Endothelial cell of umbilical vein (primary cell): Measurements from ENCODE around the gene CCNJL.

Source experiments
- EZH2 ChIP-seq: IDR thresholded peaks from 2 replicates; pipeline ENCODE4 v1.6.1; 2012; ENCODE audit warnings: borderline replicate concordance, low read depth, mild to moderate bottlenecking, moderate library complexity, low read length, inconsistent platforms; ENCODE audit not compliant: severe bottlenecking
- JUN ChIP-seq: IDR thresholded peaks from 2 replicates; pipeline ENCODE4 v1.6.1; 2011; ENCODE audit warnings: borderline replicate concordance, low read depth; ENCODE audit not compliant: insufficient read length, insufficient read depth
- POLR2A ChIP-seq: IDR thresholded peaks from 2 replicates; pipeline ENCODE4 v1.6.1; 2012; ENCODE audit warnings: low read depth, mild to moderate bottlenecking, control low read depth, low read length
- POLR2AphosphoS5 ChIP-seq: IDR thresholded peaks from 2 replicates; pipeline ENCODE4 v1.6.1; 2012; ENCODE audit warnings: low read depth, mild to moderate bottlenecking, control low read depth, low read length, moderate library complexity; ENCODE audit not compliant: insufficient read depth
- TF ChIP-seq, protein P1 (sequence below), 2 donors: IDR thresholded peaks; 1 replicate in 1 of 2; 2 replicates in 1 of 2; pipeline ENCODE4 v1.5.1; 2011; ENCODE audit warnings: low read length in 2 of 2, mild to moderate bottlenecking in 2 of 2, moderate library complexity in 2 of 2, control low read depth in 1 of 2, inconsistent platforms in 1 of 2, low read depth in 1 of 2; ENCODE audit not compliant: insufficient read depth in 1 of 2; ENCODE audit errors: extremely low read depth in 1 of 2
- TF ChIP-seq, protein P2 (sequence below): IDR thresholded peaks from 2 replicates; pipeline ENCODE4 v1.6.1; 2011; ENCODE audit not compliant: insufficient read depth, insufficient read length

DNA sequence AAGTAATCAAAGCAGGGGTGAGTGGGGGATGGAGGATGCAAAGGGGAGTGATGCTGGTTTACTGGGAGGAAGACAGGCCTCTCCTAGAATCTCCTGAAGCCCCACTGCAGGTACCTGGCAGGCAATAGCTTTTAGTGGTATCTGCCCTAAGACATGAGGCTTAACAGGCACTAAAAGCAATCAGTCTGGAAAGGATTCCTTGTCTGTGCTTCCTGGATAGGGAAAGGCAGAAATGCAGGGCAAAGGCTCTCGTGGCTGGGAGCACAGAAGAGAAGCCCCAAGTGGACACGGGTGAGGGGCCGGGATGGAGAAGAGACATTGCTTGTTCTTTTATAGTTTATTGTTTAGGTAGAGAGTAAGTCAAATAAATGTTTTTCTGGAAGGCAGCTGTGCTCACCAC, 40.1 kb downstream of the CCNJL start:
- TF ChIP-seq POLR2AphosphoS5 (no peak), POLR2A (no peak), EZH2 (no peak), JUN (no peak)
- TF ChIP-seq, protein P1, sequence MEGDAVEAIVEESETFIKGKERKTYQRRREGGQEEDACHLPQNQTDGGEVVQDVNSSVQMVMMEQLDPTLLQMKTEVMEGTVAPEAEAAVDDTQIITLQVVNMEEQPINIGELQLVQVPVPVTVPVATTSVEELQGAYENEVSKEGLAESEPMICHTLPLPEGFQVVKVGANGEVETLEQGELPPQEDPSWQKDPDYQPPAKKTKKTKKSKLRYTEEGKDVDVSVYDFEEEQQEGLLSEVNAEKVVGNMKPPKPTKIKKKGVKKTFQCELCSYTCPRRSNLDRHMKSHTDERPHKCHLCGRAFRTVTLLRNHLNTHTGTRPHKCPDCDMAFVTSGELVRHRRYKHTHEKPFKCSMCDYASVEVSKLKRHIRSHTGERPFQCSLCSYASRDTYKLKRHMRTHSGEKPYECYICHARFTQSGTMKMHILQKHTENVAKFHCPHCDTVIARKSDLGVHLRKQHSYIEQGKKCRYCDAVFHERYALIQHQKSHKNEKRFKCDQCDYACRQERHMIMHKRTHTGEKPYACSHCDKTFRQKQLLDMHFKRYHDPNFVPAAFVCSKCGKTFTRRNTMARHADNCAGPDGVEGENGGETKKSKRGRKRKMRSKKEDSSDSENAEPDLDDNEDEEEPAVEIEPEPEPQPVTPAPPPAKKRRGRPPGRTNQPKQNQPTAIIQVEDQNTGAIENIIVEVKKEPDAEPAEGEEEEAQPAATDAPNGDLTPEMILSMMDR (IDR thresholded peaks at IDR 0.05; ENCODE audit: extremely low read depth in 1 of 2, insufficient read depth in 1 of 2, low read depth in 1 of 2, low read length in 2 of 2) = no peak
- TF ChIP-seq, protein P2, sequence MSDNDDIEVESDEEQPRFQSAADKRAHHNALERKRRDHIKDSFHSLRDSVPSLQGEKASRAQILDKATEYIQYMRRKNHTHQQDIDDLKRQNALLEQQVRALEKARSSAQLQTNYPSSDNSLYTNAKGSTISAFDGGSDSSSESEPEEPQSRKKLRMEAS = no peak
